NCI-H2107 (cell line): Measurements from ENCODE around the gene SLC22A23.

Experiments used
- DNase-seq: peaks from one replicate; lab custom pipeline; 2025; lab: John Stamatoyannopoulos, UW

The SLC22A23 gene

GRCh38 chr6:3421791-3422434 lies 34.9 kb downstream of the SLC22A23 start:
- no peak for DNase-seq

GRCh38 chr6:3421143-3421542 lies 35.7 kb downstream of the SLC22A23 start:
- no peak for DNase-seq

- DNase-seq = no peak
These were observed 37.1 kb downstream of the SLC22A23 start for GRCh38 chr6:3419624-3420272.

GRCh38 chr6:3418496-3419060 lies 38.3 kb downstream of the SLC22A23 start:
- DNase-seq = no peak

GRCh38 chr6:3417473-3417872 lies 39.4 kb downstream of the SLC22A23 start:
- DNase-seq = no peak

- DNase-seq = no peak
These were observed 41.4 kb downstream of the SLC22A23 start for GRCh38 chr6:3415490-3415889.

GRCh38 chr6:3415082-3415453 lies 41.8 kb downstream of the SLC22A23 start:
- no peak for DNase-seq

GRCh38 chr6:3414327-3415081 lies 42.3 kb downstream of the SLC22A23 start:
- DNase-seq = no peak

- DNase-seq = no peak
These were observed 43.3 kb downstream of the SLC22A23 start for GRCh38 chr6:3413592-3413991.

GRCh38 chr6:3412779-3413500 lies 43.9 kb downstream of the SLC22A23 start:
- DNase-seq = no peak

GRCh38 chr6:3411967-3412778 lies 44.7 kb downstream of the SLC22A23 start:
- no peak for DNase-seq

- DNase-seq = no peak
These were observed 46.2 kb downstream of the SLC22A23 start for GRCh38 chr6:3410385-3411360.

- peak; percentile 22 for DNase-seq
These were observed 47.0 kb downstream of the SLC22A23 start for GRCh38 chr6:3409699-3410384.

GRCh38 chr6:3408665-3409064 lies 48.2 kb downstream of the SLC22A23 start:
- no peak for DNase-seq

GRCh38 chr6:3407840-3408239 lies 49.0 kb downstream of the SLC22A23 start:
- DNase-seq = no peak

GRCh38 chr6:3406891-3407809 lies 49.7 kb downstream of the SLC22A23 start:
- no peak for DNase-seq

- DNase-seq = no peak
These were observed 50.5 kb downstream of the SLC22A23 start for GRCh38 chr6:3406362-3406821.

GRCh38 chr6:3405679-3406078 lies 51.2 kb downstream of the SLC22A23 start:
- DNase-seq = no peak
